GM19238 (cell line): ENCODE data around the gene FRY.

Source experiments
- DNase-seq: peaks from one replicate; pipeline ENCODE4 v3.0.0; 2011; ENCODE audit warnings: low spot score; ENCODE audit not compliant: insufficient read length

Gene FRY

GRCh38 chr13:32300406-32300805 lies 268.8 kb downstream of the FRY start:
- no peak for DNase-seq

- no peak for DNase-seq
Observed at GRCh38 chr13:32300920-32301319, 269.3 kb downstream of the FRY start.

- no peak for DNase-seq
Observed at GRCh38 chr13:32302461-32302860, 270.9 kb downstream of the FRY start.

GRCh38 chr13:32305646-32306045 lies 274.1 kb downstream of the FRY start:
- DNase-seq, result no peak

- no peak for DNase-seq
Observed at GRCh38 chr13:32309312-32310133, 277.9 kb downstream of the FRY start.

GRCh38 chr13:32310134-32310706 lies 278.6 kb downstream of the FRY start:
- DNase-seq, result no peak

GRCh38 chr13:32311188-32311897 lies 279.8 kb downstream of the FRY start:
- no peak for DNase-seq

- DNase-seq, result no peak
Observed at GRCh38 chr13:32314271-32315237, 283.0 kb downstream of the FRY start.

- peak; percentile 71 for DNase-seq
Observed at GRCh38 chr13:32315238-32316027, 283.9 kb downstream of the FRY start, which contains the start of the genes BRCA2 and ZAR1L. BRCA2 (plus strand) TSS chr13:32315508; CDS start chr13:32316461, 953 bp downstream. ZAR1L (minus strand) TSS chr13:32315363; CDS start chr13:32311925, 3,438 bp downstream.

- DNase-seq, result peak; percentile 30
Observed at GRCh38 chr13:32316028-32316339, 284.4 kb downstream of the FRY start.

- DNase-seq, result no peak
Observed at GRCh38 chr13:32316501-32316900, 284.9 kb downstream of the FRY start.

- DNase-seq, result no peak
Observed at GRCh38 chr13:32317716-32318465, 286.3 kb downstream of the FRY start.

GRCh38 chr13:32320528-32320927 lies 289.0 kb downstream of the FRY start:
- no peak for DNase-seq

GRCh38 chr13:32323912-32324311 lies 292.3 kb downstream of the FRY start:
- no peak for DNase-seq

- DNase-seq, result no peak
Observed at GRCh38 chr13:32330441-32330840, 298.9 kb downstream of the FRY start.

- no peak for DNase-seq
Observed at GRCh38 chr13:32334671-32335070, 303.1 kb downstream of the FRY start.

GRCh38 chr13:32340914-32341313 lies 309.3 kb downstream of the FRY start:
- no peak for DNase-seq

GRCh38 chr13:32347651-32348050 lies 316.1 kb downstream of the FRY start:
- no peak for DNase-seq
